ENCODE measurements around the gene RYR2.

RYR2 gene

GRCh38 chr1:237640011-237640671, 598.2 kb downstream of the RYR2 start:
- Histone ChIP-seq H3K4me1 (no peaks in the 10 kb centered on the region), H3K36me3 (no peaks in the 10 kb centered on the region; the same call in 1 of the 2 replicates), H3K27me3 (no peaks in the 10 kb centered on the region), H3K9me3 (no peaks in the 10 kb centered on the region), H3K4me3 (ENCODE audit: low read depth, low read length) (no peak overlapping the region)
- TF ChIP-seq CTCF (IDR thresholded peaks at IDR 0.05; ENCODE audit: low read depth, low read length) = no peak
- no peak for DNase-seq

- no peaks in the 10 kb centered on the region for H3K4me1 ChIP-seq
- TF ChIP-seq CTCF (IDR thresholded peaks at IDR 0.05; ENCODE audit: low read depth, low read length) = no peak
- H3K4me3 ChIP-seq (ENCODE audit: low read depth, low read length) = no peak overlapping the region
- no peak for DNase-seq
- no peaks in the 10 kb centered on the region; the same call in 1 of the 2 replicates for H3K36me3 ChIP-seq
- no peaks in the 10 kb centered on the region for H3K9me3 ChIP-seq
- H3K27me3 ChIP-seq = no peaks in the 10 kb centered on the region
These were observed 599.0 kb downstream of the RYR2 start for GRCh38 chr1:237640966-237641365.

- no peaks in the 10 kb centered on the region for H3K36me3 ChIP-seq
- DNase-seq = no peak
- TF ChIP-seq CTCF (IDR thresholded peaks at IDR 0.05; ENCODE audit: low read depth, low read length) = no peak
These were observed 608.8 kb downstream of the RYR2 start for GRCh38 chr1:237650809-237651208.

GRCh38 chr1:237655778-237656177, 613.8 kb downstream of the RYR2 start:
- TF ChIP-seq CTCF (IDR thresholded peaks at IDR 0.05; ENCODE audit: low read depth, low read length) = no peak
- no peak for DNase-seq
- H3K36me3 ChIP-seq = no peaks in the 10 kb centered on the region
- no peaks in the 10 kb centered on the region for H3K27me3 ChIP-seq
- no peaks in the 10 kb centered on the region for H3K4me1 ChIP-seq
- no peak overlapping the region for H3K4me3 ChIP-seq (ENCODE audit: low read depth, low read length)
- no peaks in the 10 kb centered on the region for H3K9me3 ChIP-seq

More at GRCh38 chr1:237650809-237651208, 608.8 kb downstream of the RYR2 start:
- H3K27me3 ChIP-seq = no peaks in the 10 kb centered on the region
- no peaks in the 10 kb centered on the region for H3K9me3 ChIP-seq
- H3K4me1 ChIP-seq = no peaks in the 10 kb centered on the region
- no peak overlapping the region for H3K4me3 ChIP-seq (ENCODE audit: low read depth, low read length)

GRCh38 chr1:237664348-237664747, 622.4 kb downstream of the RYR2 start:
- Histone ChIP-seq H3K4me3 (ENCODE audit: low read depth, low read length) (no peak overlapping the region), H3K9me3 (no peaks in the 10 kb centered on the region), H3K36me3 (no peaks in the 10 kb centered on the region), H3K27me3 (no peaks in the 10 kb centered on the region), H3K4me1 (no peaks in the 10 kb centered on the region)
- no peak for DNase-seq
- no peak for TF ChIP-seq CTCF (IDR thresholded peaks at IDR 0.05; ENCODE audit: low read depth, low read length)

GRCh38 chr1:237670302-237670701, 628.3 kb downstream of the RYR2 start:
- H3K27me3 ChIP-seq = no peaks in the 10 kb centered on the region
- no peaks in the 10 kb centered on the region for H3K9me3 ChIP-seq
- no peaks in the 10 kb centered on the region for H3K4me1 ChIP-seq
- no peak for TF ChIP-seq CTCF (IDR thresholded peaks at IDR 0.05; ENCODE audit: low read depth, low read length)
- no peaks in the 10 kb centered on the region for H3K36me3 ChIP-seq
- DNase-seq = no peak
- no peak overlapping the region for H3K4me3 ChIP-seq (ENCODE audit: low read depth, low read length)

All from BE2C (cell line).